ENCODE results near the gene SCG5. TPM values are rescaled to one million over a fixed set of nuclear protein-coding genes. Genes with fewer than 3 reads are reported as not detected.

The SCG5 gene
- total RNA-seq, 1 experiment from 2014 or later = 23.9 TPM

- no peaks in the 10 kb centered on the region for H3K79me1 ChIP-seq (ENCODE audit: insufficient read depth, low read depth, low read length, poor library complexity, severe bottlenecking)
- Mint-ChIP-seq H3K36me3 (ENCODE audit: insufficient read depth in 1 of 3, low read depth in 3 of 3) (peaks cover 4 to 25% (median 7%) of the 10 kb centered on the region in 3 experiments; a peak in 5 of 7 replicates), H3K27me3 (ENCODE audit: low read depth) (no peaks in the 10 kb centered on the region; the same call in 1 of the 2 replicates), H3K4me3 (no peak overlapping the region), H3K27ac (peak overlapping the region in 1 of 3 experiments; percentile 46; a peak in 2 of 7 replicates), H3K9me3 (no peaks in the 10 kb centered on the region; a peak in 1 of 5 replicates), H3K4me1 (peaks cover 5 to 14% of the 10 kb centered on the region in 2 experiments; a peak in 3 of 4 replicates)
- no CpG with 5 or more reads among the region's 1 CpG for WGBS (ENCODE audit: extremely low coverage, insufficient read length, low lambda C conversion rate)
- no peak overlapping the region for H2AK5ac ChIP-seq (ENCODE audit: insufficient read length, low read length)
- H3K14ac ChIP-seq (ENCODE audit: insufficient read depth, low read length) = no peak overlapping the region
- H3K27me3 ChIP-seq (ENCODE audit: insufficient read depth, low read length) = no peaks in the 10 kb centered on the region
- no peak overlapping the region for H3T11ph ChIP-seq (ENCODE audit: low read length)
- no peak overlapping the region for H3K23ac ChIP-seq (ENCODE audit: insufficient read length, low read depth, low read length)
- H3K18ac ChIP-seq (ENCODE audit: insufficient read length, low read depth, low read length) = no peak overlapping the region
- H2AFZ ChIP-seq (ENCODE audit: low read length) = no peak overlapping the region
- no peak overlapping the region for H2BK12ac ChIP-seq (ENCODE audit: insufficient read length, low read depth, low read length)
- H2BK15ac ChIP-seq (ENCODE audit: low read depth, low read length) = no peak overlapping the region
- no peak overlapping the region for H3K56ac ChIP-seq (ENCODE audit: insufficient read length, low read depth, low read length)
- no peak overlapping the region for H4K5ac ChIP-seq (ENCODE audit: insufficient read length, low read depth, low read length)
- H3K9me3 ChIP-seq (ENCODE audit: control insufficient read depth, low read depth, low read length) = no peaks in the 10 kb centered on the region
- no peak overlapping the region for H2BK120ac ChIP-seq (ENCODE audit: low read depth, low read length, poor library complexity, severe bottlenecking)
- H4K91ac ChIP-seq (ENCODE audit: insufficient read length, low read depth, low read length) = no peak overlapping the region
- H3K23me2 ChIP-seq (ENCODE audit: insufficient read length, low read depth, low read length, poor library complexity, severe bottlenecking) = no peaks in the 10 kb centered on the region
- H2BK20ac ChIP-seq (ENCODE audit: low read depth, low read length, poor library complexity, severe bottlenecking) = no peak overlapping the region
- H3K27ac ChIP-seq (ENCODE audit: insufficient read length, low read depth, low read length) = no peak overlapping the region
- no peak overlapping the region for H2BK5ac ChIP-seq (ENCODE audit: insufficient read length, low read length)
- no peak for DNase-seq
- no peak for TF ChIP-seq CTCF (conservative IDR thresholded peaks at IDR 0.05)
- peaks cover 4% of the 10 kb centered on the region; the same call in 1 of the 2 replicates for H3K4me1 ChIP-seq (ENCODE audit: insufficient read depth, low read length)
- no peak overlapping the region for H3K4ac ChIP-seq (ENCODE audit: low read depth, low read length)
- no peak overlapping the region for H3K9ac ChIP-seq (ENCODE audit: extremely low read depth, insufficient read length, low read length)
- no peaks in the 10 kb centered on the region for H4K20me1 ChIP-seq (ENCODE audit: control insufficient read depth, insufficient read depth, insufficient read length)
- no peak overlapping the region for H3K4me2 ChIP-seq (ENCODE audit: insufficient read depth, insufficient read length, low read length)
- H3K79me2 ChIP-seq (ENCODE audit: insufficient read depth, low read length) = no peaks in the 10 kb centered on the region
- H4K8ac ChIP-seq (replicated peaks; ENCODE audit: insufficient read length, low read depth, low read length) = no peak overlapping the region
Measured at GRCh38 chr15:32685576-32685975, 44.1 kb downstream of the SCG5 start.

Measured in H9 (cell line).